GM12891 (cell line): Measurements from ENCODE around the gene GPR17. TPM values are rescaled to one million over a fixed set of nuclear protein-coding genes. Genes with fewer than 3 reads are reported as not detected.

Experiments used
- DNase-seq: peaks from one replicate; pipeline ENCODE4 v3.0.0; 2011; ENCODE audit warnings: low spot score; ENCODE audit not compliant: insufficient read length
- FAIRE-seq: peaks from 2 replicates; lab custom pipeline; 2011; peaks lifted over from hg19 to GRCh38; lab: Jason Lieb, UNC
- PAX5 ChIP-seq: IDR thresholded peaks from 2 replicates; pipeline ENCODE4 v1.6.1; 2011; ENCODE audit warnings: low read length, moderate library complexity, mild to moderate bottlenecking; ENCODE audit not compliant: insufficient read depth, severe bottlenecking
- POLR2A ChIP-seq: IDR thresholded peaks from 2 replicates; pipeline ENCODE4 v1.6.1; 2011; ENCODE audit warnings: low read depth, low read length, control low read depth
- POLR2AphosphoS5 ChIP-seq: IDR thresholded peaks from 2 replicates; pipeline ENCODE4 v1.6.1; 2011; ENCODE audit warnings: low read depth, low read length, control low read depth
- POU2F2 ChIP-seq: IDR thresholded peaks from 2 replicates; pipeline ENCODE4 v1.6.1; 2011; ENCODE audit warnings: low read depth, mild to moderate bottlenecking, control low read depth, low read length, moderate library complexity
- SPI1 ChIP-seq: IDR thresholded peaks from 2 replicates; pipeline ENCODE4 v1.6.1; 2011; ENCODE audit warnings: low read depth, low read length, control low read depth
- TAF1 ChIP-seq: IDR thresholded peaks from 2 replicates; pipeline ENCODE4 v1.6.1; 2011; ENCODE audit warnings: low read depth, low read length, control low read depth
- polyA plus RNA-seq: library from polyadenylated mRNA; unstranded; fragments of >200 nt; gene quantifications from one replicate; pipeline ENCODE4 v1.2.1, GENCODE V29; 2012; ENCODE audit warnings: low read depth, missing spikeins, inconsistent platforms; ENCODE audit not compliant: missing spikeins

GPR17 gene, protein sequence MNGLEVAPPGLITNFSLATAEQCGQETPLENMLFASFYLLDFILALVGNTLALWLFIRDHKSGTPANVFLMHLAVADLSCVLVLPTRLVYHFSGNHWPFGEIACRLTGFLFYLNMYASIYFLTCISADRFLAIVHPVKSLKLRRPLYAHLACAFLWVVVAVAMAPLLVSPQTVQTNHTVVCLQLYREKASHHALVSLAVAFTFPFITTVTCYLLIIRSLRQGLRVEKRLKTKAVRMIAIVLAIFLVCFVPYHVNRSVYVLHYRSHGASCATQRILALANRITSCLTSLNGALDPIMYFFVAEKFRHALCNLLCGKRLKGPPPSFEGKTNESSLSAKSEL
- polyA plus RNA-seq: not detected

DNA sequence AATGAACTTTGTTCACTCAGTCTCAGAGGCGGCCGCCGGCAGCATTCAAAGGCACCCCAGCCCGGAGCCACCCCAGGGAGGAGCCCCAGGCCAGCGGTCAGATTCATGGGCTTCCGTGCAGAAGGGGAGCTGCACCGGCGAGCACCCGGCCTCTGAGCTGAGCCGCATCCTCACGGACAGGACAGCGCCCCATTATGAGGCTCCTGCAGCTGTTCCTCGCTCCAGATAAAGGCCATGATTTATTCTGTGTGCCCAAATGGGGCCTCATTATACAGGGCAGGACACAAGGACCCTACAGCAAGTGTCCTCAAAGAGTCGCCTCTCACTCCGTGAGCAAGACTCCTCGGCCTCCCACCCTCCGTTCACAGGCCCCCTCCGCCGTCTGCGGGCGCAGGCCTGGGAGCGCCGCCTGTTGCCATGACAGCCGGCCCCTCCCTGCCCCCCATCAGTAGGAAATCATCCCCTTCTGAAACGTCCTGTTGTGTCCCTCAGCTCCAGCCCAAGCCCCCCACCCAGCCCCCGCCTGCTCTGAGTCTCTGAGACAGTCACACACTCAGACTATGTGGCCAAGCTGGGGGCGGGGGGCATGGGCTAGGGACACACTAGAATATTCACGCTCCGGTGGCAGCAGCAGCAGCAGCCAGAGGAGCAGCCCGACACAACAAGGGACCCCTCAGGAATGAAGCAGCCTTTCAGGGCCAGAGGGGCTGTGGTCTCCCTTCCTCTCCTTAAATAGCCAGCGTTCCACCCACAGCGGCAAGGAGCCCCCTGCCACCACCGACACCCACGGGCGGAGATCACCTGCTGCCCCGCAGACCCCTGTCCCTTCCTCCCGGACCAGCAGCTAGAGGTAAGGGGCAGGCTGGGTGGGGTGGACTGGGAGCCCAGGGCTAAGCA, at the start of gene GPR17:
Gene GPR17 (plus strand): TSS at position 759 of the 897 bp plus-strand sequence. CDS start 4,583 bp downstream, outside the sequence.
- FAIRE-seq (no peak), DNase-seq (no peak)
- no peak for TF ChIP-seq POLR2A
- no peak for TF ChIP-seq PAX5
- no peak for TF ChIP-seq TAF1
- TF ChIP-seq SPI1: no peak
- no peak for TF ChIP-seq POU2F2
- TF ChIP-seq POLR2AphosphoS5: no peak

DNA sequence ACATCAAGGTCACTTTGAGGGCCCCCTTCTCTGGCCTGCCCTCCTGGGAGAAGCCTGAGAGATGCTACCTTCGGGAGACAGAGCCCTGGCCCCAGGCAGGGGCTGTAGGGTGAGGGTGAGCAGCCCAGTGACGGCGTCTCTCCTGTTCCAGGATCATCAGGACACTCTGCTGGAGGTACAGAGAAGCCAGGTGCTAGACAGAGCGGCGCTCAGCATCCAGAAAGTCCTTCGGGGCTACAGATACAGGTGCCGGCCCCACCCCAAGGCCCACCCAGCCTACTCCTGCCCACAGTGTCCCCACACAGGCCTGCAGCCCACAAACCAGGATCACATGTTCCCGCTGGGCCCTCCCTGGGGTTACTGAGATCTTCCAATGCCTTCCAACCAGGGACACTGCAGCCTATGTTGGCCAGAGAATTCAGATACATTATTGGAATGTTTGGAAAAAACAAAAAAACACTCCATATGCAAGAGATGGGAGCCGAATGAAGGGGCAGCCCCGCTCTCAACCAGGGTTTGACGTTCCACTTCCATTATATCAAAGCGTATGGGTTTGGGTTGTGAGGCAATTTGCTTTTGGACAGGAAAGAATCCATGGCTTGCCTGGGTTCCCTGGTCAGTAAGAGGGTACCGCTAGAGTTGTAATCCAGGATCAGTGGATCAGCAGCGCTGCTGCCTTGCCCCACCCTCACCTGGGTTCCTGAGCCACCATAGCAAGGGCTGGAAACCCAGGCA, 49.5 kb upstream of the GPR17 start:
- DNase-seq: no peak
- no peak for FAIRE-seq
- TF ChIP-seq POLR2AphosphoS5: no peak
- TF ChIP-seq POLR2A: no peak
- no peak for TF ChIP-seq POU2F2
- TF ChIP-seq PAX5: no peak
- TF ChIP-seq TAF1: no peak
- TF ChIP-seq SPI1: no peak

DNA sequence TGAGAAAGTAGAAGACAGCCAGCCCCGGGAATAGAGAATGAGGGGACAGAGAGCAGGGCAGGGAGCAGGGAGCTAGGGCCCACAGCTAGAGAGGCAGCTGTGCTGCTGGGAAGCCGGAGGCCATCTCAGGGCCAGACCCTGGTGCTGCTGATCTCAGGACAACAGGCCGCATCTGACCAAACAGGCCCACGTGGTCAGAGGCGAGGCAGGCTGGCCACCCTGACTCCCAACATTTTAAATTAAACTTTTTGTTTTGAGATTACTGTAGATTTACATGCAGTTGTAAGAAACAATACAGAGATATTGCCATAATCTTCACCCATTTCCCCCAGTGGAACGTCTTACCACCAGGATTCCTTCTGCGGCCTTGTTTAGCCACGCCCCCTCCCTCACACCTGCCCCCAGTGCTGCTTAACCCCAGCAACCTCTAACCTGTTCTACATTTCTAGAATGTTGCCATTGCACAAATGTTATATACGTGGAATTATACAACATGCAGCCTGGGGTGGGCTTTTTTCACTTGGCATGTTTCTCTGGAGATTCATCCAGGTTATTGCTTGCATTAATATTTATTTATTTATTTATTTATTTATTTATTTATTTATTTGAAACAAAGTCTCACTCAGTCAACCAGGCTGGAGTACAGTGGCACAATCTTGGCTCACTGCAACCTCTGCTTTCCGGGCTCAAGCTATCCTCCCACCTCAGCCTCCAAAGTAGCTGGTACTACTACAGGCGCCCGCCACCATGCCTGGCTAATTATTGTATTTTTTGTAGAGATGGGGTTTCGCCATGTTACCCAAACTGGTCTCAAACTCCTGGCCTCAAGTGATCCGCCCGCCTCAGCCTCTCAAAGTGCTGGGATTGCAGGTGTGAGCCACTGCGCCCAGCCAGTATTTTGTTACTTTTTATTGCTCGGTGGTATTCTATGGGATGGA, 48.6 kb upstream of the GPR17 start:
- TF ChIP-seq PAX5 (no peak), SPI1 (no peak), TAF1 (no peak)
- FAIRE-seq (no peak), DNase-seq (no peak)

DNA sequence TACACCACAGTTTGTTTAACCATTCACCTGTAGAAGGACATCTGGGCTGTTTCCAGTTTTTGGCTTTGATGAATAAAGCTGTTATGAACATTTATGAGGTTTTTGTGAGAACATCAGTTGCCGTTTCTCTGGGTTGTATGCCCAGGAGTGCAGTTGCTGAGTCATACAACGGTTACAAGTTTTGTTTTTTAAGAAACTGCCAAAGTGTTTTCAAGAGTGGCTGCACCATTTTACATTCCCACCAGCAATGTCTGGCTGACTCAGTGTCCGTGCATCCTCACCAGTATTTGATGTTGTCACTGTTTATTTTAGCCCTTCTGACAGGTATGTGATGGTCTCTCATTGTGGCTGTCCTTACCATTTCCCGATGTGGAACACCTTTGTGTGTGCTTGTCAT, 48.0 kb upstream of the GPR17 start:
- TF ChIP-seq SPI1 (no peak), PAX5 (no peak), POLR2AphosphoS5 (no peak), TAF1 (no peak), POLR2A (no peak), POU2F2 (no peak)
- no peak for FAIRE-seq
- no peak for DNase-seq

DNA sequence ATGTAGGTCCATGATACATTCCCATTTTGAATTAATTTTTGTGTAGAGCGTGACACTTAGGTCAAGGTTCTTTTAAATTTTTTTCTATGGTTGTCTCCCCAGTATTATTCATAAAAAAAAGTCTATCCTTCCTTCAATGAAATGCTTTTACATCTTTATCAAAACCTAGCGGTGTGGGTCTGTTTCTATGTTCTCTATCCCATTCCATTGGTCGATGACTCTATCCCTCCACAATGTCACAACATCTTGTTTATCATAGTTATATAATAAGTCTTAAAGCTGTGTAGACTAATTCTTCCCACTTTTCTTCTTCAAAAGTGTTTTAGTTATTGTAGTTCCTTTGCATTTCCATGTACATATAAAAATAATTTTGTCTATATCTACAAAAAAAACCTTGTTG, 47.2 kb upstream of the GPR17 start:
- DNase-seq (no peak), FAIRE-seq (no peak)

DNA sequence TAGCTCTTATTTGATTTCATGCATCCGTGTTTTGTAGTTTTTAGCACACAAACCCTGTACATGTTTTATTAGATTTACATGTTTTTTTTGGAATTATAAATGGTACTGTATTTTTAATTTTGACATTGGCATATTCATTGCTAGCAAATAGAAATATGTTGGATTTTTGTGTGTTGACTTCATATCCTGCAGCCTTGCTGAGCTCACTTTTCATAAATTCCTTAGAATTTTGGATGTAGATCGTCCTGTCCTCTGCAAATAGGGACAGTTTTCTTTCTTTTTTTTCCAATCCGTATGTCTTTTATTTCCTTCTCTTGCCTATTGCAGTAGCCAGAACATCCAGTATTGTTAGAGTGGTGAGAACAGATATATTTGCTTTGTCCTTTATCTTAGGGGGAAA, 46.7 kb upstream of the GPR17 start:
- TF ChIP-seq PAX5 (no peak), POLR2A (no peak), TAF1 (no peak), SPI1 (no peak), POU2F2 (no peak), POLR2AphosphoS5 (no peak)
- DNase-seq: no peak
- FAIRE-seq: no peak

More for the DNA sequence above, 47.2 kb upstream of the GPR17 start:
- TF ChIP-seq TAF1 (no peak), POLR2AphosphoS5 (no peak), SPI1 (no peak), POLR2A (no peak), PAX5 (no peak), POU2F2 (no peak)

DNA sequence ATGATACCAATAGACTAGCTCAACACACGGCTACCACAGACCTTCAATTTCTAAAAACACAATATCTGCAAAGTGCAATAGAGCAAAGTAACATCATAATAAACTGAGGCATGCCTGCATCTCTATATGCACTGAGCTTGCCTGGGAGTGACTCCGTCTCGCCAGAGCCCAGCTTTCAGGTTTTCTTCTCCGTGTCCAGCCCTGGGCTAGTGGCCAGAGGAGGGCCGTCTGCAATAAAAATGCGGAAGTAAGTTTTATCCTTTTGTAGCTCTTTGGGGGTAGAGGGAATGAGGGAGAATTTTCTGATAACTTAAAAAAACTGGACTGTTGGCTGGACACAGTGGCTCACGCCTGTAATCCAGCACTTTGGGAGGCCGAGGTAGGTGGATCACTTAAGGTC, 41.0 kb upstream of the GPR17 start:
- TF ChIP-seq SPI1 (no peak), POLR2A (no peak), POLR2AphosphoS5 (no peak)
- FAIRE-seq: no peak

DNA sequence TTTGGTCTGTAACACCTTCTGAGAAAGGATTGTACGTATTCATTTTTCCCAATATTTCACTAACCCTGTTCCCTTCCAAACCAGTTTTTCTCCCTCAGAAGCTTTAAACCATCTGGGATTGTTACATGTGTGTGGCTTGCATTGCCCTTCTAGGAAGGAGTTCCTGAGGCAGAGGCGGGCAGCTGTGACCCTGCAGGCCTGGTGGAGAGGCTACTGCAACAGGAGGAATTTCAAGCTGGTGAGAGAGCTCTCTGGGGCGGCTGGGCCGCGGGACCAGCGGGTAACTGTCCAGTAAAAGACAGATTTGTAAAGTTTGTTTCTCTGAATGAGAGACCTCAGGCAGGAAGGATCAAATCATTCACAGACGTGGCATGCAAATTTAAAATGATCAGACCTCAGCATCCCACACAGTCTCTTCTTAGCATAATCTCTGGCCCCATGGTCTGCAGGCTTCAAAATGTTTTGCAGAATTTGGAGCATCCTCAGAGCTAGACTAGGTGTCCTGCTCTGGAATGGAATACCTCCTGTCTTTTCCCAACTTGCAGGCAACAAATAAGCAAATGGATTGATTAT, 40.2 kb upstream of the GPR17 start:
- FAIRE-seq: no peak
- DNase-seq: no peak
- TF ChIP-seq POLR2AphosphoS5: no peak
- TF ChIP-seq PAX5: no peak
- TF ChIP-seq TAF1: no peak
- no peak for TF ChIP-seq SPI1
- no peak for TF ChIP-seq POU2F2
- TF ChIP-seq POLR2A: no peak

More for the DNA sequence above, 41.0 kb upstream of the GPR17 start:
- no peak for DNase-seq
